COLO829 (cell line): ENCODE measurements around the gene MTMR12.
"Not testable (repeated sequence)": the region's sequence is repeated elsewhere in the genome, so short reads cannot be mapped to it uniquely, and the experiment has no call there.

Experiments
- DNase-seq: peaks from one replicate; pipeline ENCODE4 v3.0.0; 2012; ENCODE audit warnings: low spot score

Gene MTMR12

GRCh38 chr5:32323741-32324140 is 11.0 kb upstream of the MTMR12 start:
- no peak for DNase-seq

GRCh38 chr5:32322882-32323281 is 10.1 kb upstream of the MTMR12 start:
- no peak for DNase-seq

DNA sequence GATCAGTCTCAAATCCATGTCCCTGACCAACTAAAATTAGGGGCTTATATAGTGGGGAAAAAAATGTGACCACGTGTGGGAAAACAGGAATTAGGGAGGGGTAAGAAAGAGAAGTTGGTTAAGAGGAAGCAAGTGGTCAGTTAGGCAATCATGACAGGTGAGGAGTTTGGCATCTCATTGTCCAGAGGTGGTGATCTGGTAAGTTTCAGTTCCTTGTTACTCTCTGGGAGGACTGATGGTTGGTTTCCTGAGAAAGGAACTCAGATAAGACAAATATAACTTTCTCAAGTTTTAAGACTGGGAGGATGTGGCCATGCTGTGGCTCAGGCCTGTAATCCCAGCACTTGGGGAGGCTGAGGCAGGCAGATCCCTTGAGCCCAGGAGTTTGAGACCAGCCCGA is 9.0 kb upstream of the MTMR12 start:
- not testable (repeated sequence) for DNase-seq

- DNase-seq: no peak
Measured at GRCh38 chr5:32320576-32320975, 7.8 kb upstream of the MTMR12 start.

- DNase-seq: no peak
Measured at GRCh38 chr5:32319926-32320543, 7.3 kb upstream of the MTMR12 start.

DNA sequence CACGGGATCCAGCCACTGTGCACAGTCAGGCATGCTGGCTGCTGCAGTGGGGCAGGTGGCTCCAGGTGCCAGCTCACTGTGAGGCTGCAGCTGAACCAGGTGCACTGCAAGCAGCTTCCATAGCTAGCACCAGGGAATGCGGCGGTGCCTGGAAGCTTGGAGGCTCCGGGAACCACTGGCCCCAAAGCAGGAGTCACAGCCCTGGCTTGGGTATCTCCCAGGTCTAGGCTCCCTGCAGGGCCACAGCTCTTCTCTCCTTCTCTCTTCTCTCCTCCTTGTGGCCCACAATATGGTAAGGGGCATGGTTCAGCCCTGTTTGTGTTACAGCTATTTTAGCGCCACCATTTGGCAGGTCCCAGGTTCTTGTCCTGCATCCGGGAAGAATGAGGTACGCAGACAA is 6.7 kb upstream of the MTMR12 start:
- no peak for DNase-seq

- DNase-seq: no peak
Measured at GRCh38 chr5:32317041-32317440, 4.3 kb upstream of the MTMR12 start.

DNA sequence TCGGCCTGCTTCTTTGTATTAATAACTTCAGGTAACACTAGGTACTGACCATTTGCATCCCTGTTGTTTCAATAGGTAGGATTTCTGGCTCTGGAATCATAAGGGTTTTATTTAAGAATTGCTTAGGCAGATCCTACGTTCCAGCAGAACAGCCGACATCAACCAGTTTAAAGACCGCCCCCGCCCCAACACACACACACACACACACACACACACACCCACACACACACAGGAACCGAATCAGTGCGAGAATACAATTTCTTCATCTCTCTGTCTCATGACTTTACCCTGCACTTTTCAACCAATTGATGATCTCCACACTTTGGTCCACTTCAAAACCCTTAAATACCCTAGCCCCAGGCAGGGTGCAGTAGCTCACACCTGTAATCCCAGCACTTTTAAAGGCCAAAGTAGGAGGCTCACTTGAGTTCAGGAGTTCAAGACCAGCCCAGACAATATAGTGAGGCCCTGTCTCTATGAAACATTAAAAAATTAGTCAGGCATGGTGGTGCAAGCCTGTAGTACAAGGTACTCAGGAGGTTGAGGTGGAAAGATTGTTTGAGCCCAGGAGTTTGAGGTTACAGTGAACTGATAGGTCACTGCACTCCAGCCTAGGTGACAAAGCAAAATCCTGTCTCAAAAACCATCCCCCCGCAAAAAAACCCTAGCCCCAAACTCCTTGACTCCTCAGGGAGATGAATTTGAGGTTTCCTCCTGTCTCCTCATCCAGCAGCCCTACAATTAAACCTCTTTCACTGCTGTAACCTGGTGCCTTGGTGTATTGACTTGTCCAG is 2.7 kb upstream of the MTMR12 start:
- DNase-seq: no peak

DNA sequence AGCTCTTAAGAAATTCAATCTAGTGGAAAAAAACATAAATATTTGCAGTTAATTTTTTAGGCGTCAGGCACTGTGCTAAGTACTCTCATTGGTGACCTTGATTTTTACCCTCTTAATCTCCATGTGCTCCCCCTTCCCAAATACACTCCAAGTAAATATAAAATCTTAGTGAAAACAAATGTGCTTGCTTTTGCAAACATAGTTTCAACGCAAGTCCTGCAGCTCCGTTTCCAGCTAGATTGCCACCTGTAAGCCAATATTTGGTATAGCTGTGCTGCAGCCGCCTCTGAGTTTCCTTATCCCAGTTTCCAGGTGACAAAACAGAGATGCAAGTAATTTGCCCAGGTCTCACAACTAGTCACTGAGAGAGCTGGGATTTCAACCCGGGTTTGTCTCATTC is 1.9 kb upstream of the MTMR12 start:
- no peak for DNase-seq

DNA sequence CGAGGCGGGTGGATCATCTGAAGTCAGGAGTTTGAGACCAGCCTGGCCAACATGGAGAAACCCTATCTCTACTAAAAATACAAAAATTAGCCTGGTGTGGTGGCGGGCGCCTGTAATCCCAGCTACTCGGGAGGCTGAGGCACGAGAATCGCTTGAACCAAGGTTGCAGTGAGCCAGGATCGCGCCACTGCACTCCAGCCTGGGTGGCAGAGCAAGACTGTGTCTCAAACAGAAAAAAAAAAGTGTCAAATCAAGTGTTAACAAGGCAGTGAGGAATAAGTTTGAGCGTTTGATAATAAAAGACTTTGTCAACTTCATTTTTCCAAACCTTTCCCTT is 1.4 kb upstream of the MTMR12 start:
- not testable (repeated sequence) for DNase-seq

GRCh38 chr5:32312197-32312594 is 543 bp downstream of the MTMR12 start:
- no peak for DNase-seq

DNA sequence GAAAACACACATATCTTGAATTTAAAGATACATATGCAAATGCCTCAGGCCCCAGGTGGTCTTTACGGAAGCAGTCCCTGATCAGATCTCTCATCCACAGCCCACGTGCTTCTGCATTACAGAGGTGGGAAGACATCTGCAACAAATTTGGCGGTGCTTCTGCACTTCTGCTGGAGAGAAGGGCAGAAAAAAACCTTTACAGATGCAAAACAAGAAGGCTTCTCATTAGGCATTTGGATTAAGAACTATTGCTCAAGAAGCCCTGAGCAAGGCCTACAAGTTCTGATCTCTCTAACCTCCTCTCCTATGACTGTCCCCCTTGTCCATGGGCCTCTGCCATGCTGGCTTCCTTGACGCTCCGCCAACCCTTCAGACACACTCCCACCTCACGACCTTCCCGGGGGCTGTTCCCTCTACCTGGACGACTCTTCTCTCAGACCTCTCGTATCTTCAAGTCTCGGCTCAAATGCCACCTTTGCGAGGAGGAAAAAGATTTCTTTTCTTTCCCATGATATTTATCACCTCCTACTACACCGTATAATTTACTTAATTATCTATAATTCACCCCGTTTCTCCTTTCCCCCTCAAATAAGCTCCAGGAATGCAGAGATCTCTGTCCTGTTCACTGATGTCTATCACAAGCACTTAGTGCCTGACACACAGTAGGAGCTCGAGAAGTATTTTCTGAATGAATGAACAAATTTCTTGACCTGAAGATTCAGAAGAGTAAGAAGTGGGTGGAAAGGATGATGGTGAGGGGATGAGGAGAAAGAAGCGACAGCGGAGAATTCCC is 1.1 kb downstream of the MTMR12 start:
- DNase-seq: no peak

GRCh38 chr5:32309761-32310160 is 3.0 kb downstream of the MTMR12 start:
- DNase-seq: no peak

GRCh38 chr5:32308946-32309345 is 3.8 kb downstream of the MTMR12 start:
- DNase-seq: no peak

DNA sequence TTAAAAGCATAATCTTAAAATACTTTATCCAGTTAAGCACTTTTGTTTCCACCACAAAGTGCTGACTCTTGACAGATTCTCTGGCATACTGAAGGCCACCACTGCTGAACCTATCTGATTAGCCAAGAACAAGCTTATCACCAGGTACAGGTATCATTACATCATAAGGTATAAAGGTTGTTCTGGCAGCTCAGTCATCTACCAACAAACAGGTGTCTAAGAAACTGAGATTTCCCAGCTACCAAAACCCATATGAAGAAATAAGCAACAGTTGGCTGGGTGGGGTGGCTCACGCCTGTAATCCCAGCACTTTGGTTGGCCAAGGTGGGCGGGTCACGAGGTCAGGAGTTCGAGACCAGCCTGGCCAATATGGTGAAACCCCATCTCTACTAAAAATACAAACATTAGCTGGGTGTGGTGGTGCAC is 5.0 kb downstream of the MTMR12 start:
- no peak for DNase-seq

- no peak for DNase-seq
Measured at GRCh38 chr5:32304622-32305021, 8.1 kb downstream of the MTMR12 start.

DNA sequence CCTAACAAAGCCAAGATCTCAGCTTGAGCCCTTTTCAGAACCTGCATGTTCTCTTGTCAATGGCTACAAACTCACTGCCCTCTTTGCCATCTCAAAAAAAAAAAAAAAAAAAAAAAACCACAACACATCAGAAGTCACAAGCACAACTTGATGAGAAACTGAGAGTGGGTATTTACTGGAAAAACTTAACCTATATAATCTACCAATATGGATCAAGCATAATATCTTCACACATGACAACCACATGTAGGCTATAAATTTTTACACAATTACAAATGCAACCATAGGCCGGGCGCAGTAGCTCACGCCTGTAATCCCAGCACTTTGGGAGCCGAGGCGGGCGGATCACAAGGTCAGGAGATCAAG is 9.0 kb downstream of the MTMR12 start:
- no peak for DNase-seq

- no peak for DNase-seq
Measured at GRCh38 chr5:32302835-32303754, 9.6 kb downstream of the MTMR12 start.

- no peak for DNase-seq
Measured at GRCh38 chr5:32301891-32302290, 10.8 kb downstream of the MTMR12 start.

DNA sequence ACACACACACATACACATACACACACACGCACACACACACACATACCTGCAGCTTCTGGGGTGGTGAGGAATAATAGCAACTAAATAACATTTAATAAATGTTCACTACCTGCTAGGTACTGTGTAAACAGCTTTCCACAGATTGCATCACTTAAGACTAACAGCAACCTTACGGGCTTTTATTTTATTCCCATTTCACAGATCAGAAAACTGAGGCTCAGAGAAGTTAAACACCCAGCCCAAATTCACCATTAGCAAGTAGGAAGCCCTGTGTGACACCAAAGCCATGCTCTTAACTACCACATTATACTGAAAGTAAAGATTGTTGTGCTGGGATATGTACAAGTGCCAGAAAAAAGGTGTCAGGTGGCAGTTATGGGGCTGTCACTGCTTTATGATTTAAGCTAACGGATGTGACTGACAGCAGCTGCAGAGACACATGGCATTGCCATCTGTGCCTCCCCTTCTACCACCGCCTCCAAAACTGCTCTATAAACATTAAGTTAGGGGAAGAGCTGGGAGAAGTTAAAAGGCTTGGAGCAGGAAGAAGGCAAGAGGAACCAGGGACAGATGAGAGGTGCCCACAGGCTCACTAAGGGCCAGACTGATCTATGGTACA is 13.6 kb downstream of the MTMR12 start:
- no peak for DNase-seq

- DNase-seq: no peak
Measured at GRCh38 chr5:32298059-32298415, 14.7 kb downstream of the MTMR12 start.
